Right lobe of liver (tissue), 4 donors: Measurements from ENCODE around the gene REC114.

Source experiments
- CTCF ChIP-seq, 4 donors: fragments of 200-600 bp in 3 of 4; fragments of 450-650 bp in 1 of 4; IDR thresholded peaks; one replicate each; pipeline versions ENCODE4 v1.5.1 to v1.8.0; 2016 to 2022; ENCODE audit warnings: antibody characterized with exemption in 4 of 4, mild to moderate bottlenecking in 2 of 4
- POLR2A ChIP-seq: fragments of 450-650 bp; IDR thresholded peaks from one replicate; pipeline ENCODE4 v1.6.1; 2017; ENCODE audit warnings: antibody characterized with exemption, mild to moderate bottlenecking
- donor health status: DM: no; HTN: no; CAD: no.
- donor health status: DM: no; HTN: no; CAD: no.
- donor health status: DM: no; HTN: yes; CAD: no.

GRCh38 chr15:73436613-73437012 is 6.4 kb upstream of the REC114 start:
- TF ChIP-seq POLR2A, result no peak
- TF ChIP-seq CTCF (IDR thresholded peaks at IDR 0.05), result no peak
